GM12872 (cell line): ENCODE measurements around the gene ANKRD49.

ENCODE experiments used
- CTCF ChIP-seq: IDR thresholded peaks from 3 replicates; pipeline ENCODE4 v1.5.1; 2011; ENCODE audit warnings: low read depth, mild to moderate bottlenecking, low read length, moderate library complexity; ENCODE audit not compliant: insufficient read depth

ANKRD49 gene

GRCh38 chr11:94454301-94454700 lies 39.5 kb upstream of the ANKRD49 start:
- TF ChIP-seq CTCF: no peak

- TF ChIP-seq CTCF: no peak
These were observed 37.9 kb upstream of the ANKRD49 start for GRCh38 chr11:94455861-94456260.

GRCh38 chr11:94457118-94458029 lies 36.4 kb upstream of the ANKRD49 start:
- TF ChIP-seq CTCF: no peak

GRCh38 chr11:94459576-94459975 lies 34.2 kb upstream of the ANKRD49 start:
- no peak for TF ChIP-seq CTCF

GRCh38 chr11:94469416-94469815 lies 24.4 kb upstream of the ANKRD49 start:
- no peak for TF ChIP-seq CTCF

GRCh38 chr11:94472916-94473799 lies 20.6 kb upstream of the ANKRD49 start:
- no peak for TF ChIP-seq CTCF

- TF ChIP-seq CTCF: no peak
These were observed 16.2 kb upstream of the ANKRD49 start for GRCh38 chr11:94477624-94478023.
